SK-N-MC (cell line): ENCODE results near the gene UBE2Q1.

Experiments
- EZH2 ChIP-seq: fragments of 200-600 bp; sonication (generic); IDR thresholded peaks from one replicate; pipeline ENCODE4 v1.6.1; 2017; ENCODE audit warnings: antibody characterized with exemption
- FOXP2 ChIP-seq: optimal IDR thresholded peaks from 2 replicates; pipeline ENCODE3; 2011; ENCODE audit warnings: mild to moderate bottlenecking, moderate library complexity; ENCODE audit not compliant: insufficient read depth; ENCODE audit errors: extremely low read length, control extremely low read depth
- POLR2AphosphoS5 ChIP-seq: IDR thresholded peaks from 2 replicates; pipeline ENCODE4 v1.6.1; 2012; ENCODE audit warnings: mild to moderate bottlenecking, low read depth, low read length, borderline replicate concordance

- no peak for TF ChIP-seq EZH2
- no peak for TF ChIP-seq POLR2AphosphoS5
- no peak for TF ChIP-seq FOXP2
Measured at GRCh38 chr1:154579374-154579773, 20.9 kb upstream of the UBE2Q1 start.
